Uterus (tissue), 2 donors: ENCODE results near the gene HES7.

Source experiments
- CTCF ChIP-seq, 4 experiments: fragments of 200-600 bp in 2 of 4; fragments of 450-650 bp in 2 of 4; sonication (generic) in 2 of 4; IDR thresholded peaks; one replicate each; pipeline ENCODE4 v1.5.1; 2016 to 2019; ENCODE audit warnings: antibody characterized with exemption in 4 of 4, mild to moderate bottlenecking in 2 of 4, moderate library complexity in 1 of 4
- POLR2A ChIP-seq, 2 donors: fragments of 450-650 bp; IDR thresholded peaks; one replicate each; pipeline ENCODE4 v1.6.1; 2016; ENCODE audit warnings: antibody characterized with exemption in 2 of 2, mild to moderate bottlenecking in 1 of 2, moderate library complexity in 1 of 2

DNA sequence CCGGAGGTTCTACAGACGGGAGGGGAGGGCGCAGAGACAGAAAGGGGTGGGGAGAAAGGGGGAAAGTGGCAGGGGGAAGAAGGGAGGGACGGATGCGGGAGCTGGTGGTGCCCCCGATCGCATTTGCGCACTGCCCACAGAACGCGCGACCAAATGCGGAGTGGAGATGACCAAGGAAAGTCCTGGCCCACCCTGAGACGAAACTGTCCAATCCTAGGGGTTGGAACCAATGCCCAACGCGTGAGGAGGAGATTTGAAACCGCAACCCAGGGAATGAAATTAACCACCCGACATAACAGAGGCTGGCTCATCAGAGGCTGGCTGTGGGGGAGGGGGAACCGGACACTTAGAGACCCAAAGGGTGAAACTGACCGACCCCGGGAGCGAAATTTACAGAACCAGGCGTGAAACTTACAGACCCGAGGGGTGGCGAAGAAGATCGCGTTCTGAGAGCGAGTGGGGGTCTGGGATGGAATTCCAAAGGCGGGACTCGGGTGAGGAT lies 1.4 kb downstream of the HES7 start:
- TF ChIP-seq CTCF (IDR thresholded peaks at IDR 0.05), result no peak
- TF ChIP-seq POLR2A (IDR thresholded peaks at IDR 0.05), result no peak
